ENCODE results near the gene TRPV2. TPM values are rescaled to one million over a fixed set of nuclear protein-coding genes. Genes with fewer than 3 reads are reported as not detected.

Gene TRPV2
- total and polyA plus RNA-seq, 2 experiments from 2014 or later: 1.7 to 3.2 TPM

GRCh38 chr17:16381496-16381820 lies 33.9 kb upstream of the TRPV2 start (continued):
- no peak for TF ChIP-seq ZNF462 (CRISPR knock-in tag; IDR thresholded peaks at IDR 0.05)
- TF ChIP-seq CTCF (conservative IDR thresholded peaks at IDR 0.05; ENCODE audit: low read depth in 2 of 2): no peak
- no peak for TF ChIP-seq EZH2phosphoT487 (IDR thresholded peaks at IDR 0.05; ENCODE audit: unreplicated experiment)
- no peak for TF ChIP-seq EZH2 (IDR thresholded peaks at IDR 0.05; ENCODE audit: low read depth, unreplicated experiment)
- no peak for TF ChIP-seq ETS1 (IDR thresholded peaks at IDR 0.05)
- TF ChIP-seq REST (IDR thresholded peaks at IDR 0.05; ENCODE audit: unreplicated experiment): no peak

Data from GM23338 (cell line).